Keratinocyte (primary cell): ENCODE data around the gene AGTPBP1. TPM values are rescaled to one million over a fixed set of nuclear protein-coding genes. Genes with fewer than 3 reads are reported as not detected.

Source experiments
- DNase-seq: peaks from one replicate; pipeline ENCODE4 v3.0.0-alpha.2; 2011; ENCODE audit warnings: low read depth, missing footprints, low spot score
- FAIRE-seq: peaks from 2 replicates; lab custom pipeline; 2011; peaks lifted over from hg19 to GRCh38; lab: Jason Lieb, UNC
- H2AFZ ChIP-seq: 2 replicates; pipeline ENCODE4 v1.6.0; 2012; ENCODE audit warnings: low read length, control low read depth, inconsistent platforms; ENCODE audit not compliant: control insufficient read depth
- H3K27ac ChIP-seq: 2 replicates; pipeline ENCODE4 v1.5.1; 2011; ENCODE audit warnings: low read length; ENCODE audit not compliant: control insufficient read depth, insufficient read depth
- H3K27me3 ChIP-seq: 3 replicates; pipeline ENCODE4 v1.6.0; 2011; ENCODE audit warnings: low read length; ENCODE audit not compliant: control insufficient read depth, insufficient read depth; ENCODE audit errors: extremely low read depth
- H3K36me3 ChIP-seq, 2 experiments: 2 replicates in 1 of 2; 3 replicates in 1 of 2; pipeline ENCODE4 v1.5.1; 2011; ENCODE audit warnings: low read length in 2 of 2, mild to moderate bottlenecking in 1 of 2; ENCODE audit not compliant: control insufficient read depth in 2 of 2, insufficient read depth in 2 of 2; ENCODE audit errors: extremely low read depth in 1 of 2
- H3K4me1 ChIP-seq: 3 replicates; pipeline ENCODE4 v1.5.1; 2011; ENCODE audit warnings: low read length; ENCODE audit not compliant: control insufficient read depth, insufficient read depth; ENCODE audit errors: extremely low read depth
- H3K4me2 ChIP-seq: 3 replicates; pipeline ENCODE4 v1.6.0; 2011; ENCODE audit warnings: low read depth, low read length; ENCODE audit not compliant: control insufficient read depth, insufficient read depth; ENCODE audit errors: extremely low read depth
- H3K4me3 ChIP-seq, 3 experiments: fragments of 200-600 bp in 1 of 3; sonication (generic) in 1 of 3; 2 replicates in 2 of 3; 3 replicates in 1 of 3; pipeline ENCODE4 v1.5.1; 2011 to 2016; ENCODE audit warnings: low read length in 3 of 3, mild to moderate bottlenecking in 3 of 3, control low read depth in 2 of 3, inconsistent platforms in 1 of 3, low read depth in 1 of 3, mixed read lengths in 1 of 3, mixed run types in 1 of 3, moderate library complexity in 1 of 3; ENCODE audit not compliant: control insufficient read depth in 2 of 3, insufficient read depth in 2 of 3; ENCODE audit errors: extremely low read depth in 1 of 3
- H3K79me2 ChIP-seq: 2 replicates; pipeline ENCODE4 v1.6.0; 2012; ENCODE audit warnings: low read length; ENCODE audit not compliant: control insufficient read depth, insufficient read depth
- H3K9ac ChIP-seq: 3 replicates; pipeline ENCODE4 v1.6.0; 2011; ENCODE audit warnings: low read length; ENCODE audit not compliant: control insufficient read depth, insufficient read depth; ENCODE audit errors: extremely low read depth
- H3K9me1 ChIP-seq: 3 replicates; pipeline ENCODE4 v1.6.0; 2011; ENCODE audit warnings: low read length; ENCODE audit not compliant: control insufficient read depth, insufficient read depth; ENCODE audit errors: extremely low read depth
- H3K9me3 ChIP-seq: 2 replicates; pipeline ENCODE4 v1.5.1; 2012; ENCODE audit warnings: low read depth, low read length; ENCODE audit not compliant: control insufficient read depth
- H4K20me1 ChIP-seq: 3 replicates; pipeline ENCODE4 v1.6.0; 2011; ENCODE audit warnings: low read length; ENCODE audit not compliant: control insufficient read depth, insufficient read depth; ENCODE audit errors: extremely low read depth
- CTCF ChIP-seq, 3 experiments: IDR thresholded peaks in 1 of 3; conservative IDR thresholded peaks in 1 of 3; optimal IDR thresholded peaks in 1 of 3; 2 replicates in 2 of 3; 3 replicates in 1 of 3; pipeline versions ENCODE3 to v1.5.1; 2011; ENCODE audit warnings: low read length in 3 of 3, mild to moderate bottlenecking in 3 of 3, moderate library complexity in 2 of 3, control low read depth in 1 of 3, inconsistent platforms in 1 of 3; ENCODE audit not compliant: insufficient read depth in 2 of 3; ENCODE audit errors: extremely low read depth in 1 of 3
- EZH2 ChIP-seq: IDR thresholded peaks from one replicate; pipeline ENCODE4 v1.6.1; 2012; ENCODE audit warnings: inconsistent platforms, mild to moderate bottlenecking, low read length, moderate library complexity
- dilution Hi-C: fragments of 300-500 bp; cut with MboI; formaldehyde crosslinking; loops from one replicate; pipeline ENCODE4 v1.7.0; 2020; ENCODE audit warnings: low sequenced_read_pairs; ENCODE audit not compliant: extremely low pct_ligation_motif_present
- polyA plus RNA-seq, 5 experiments: library from polyadenylated mRNA; depleted of rRNA in 3 of 5; stranded (reverse) in 3 of 5; stranded (forward) in 1 of 5; unstranded in 1 of 5; fragments of >200 nt; gene quantifications; 1 replicate in 1 of 5; 2 replicates in 3 of 5; 3 replicates in 1 of 5; pipeline versions ENCODE4 v1.2.1 to v1.2.3, GENCODE V29; 2011 to 2012; ENCODE audit warnings: missing spikeins in 2 of 5, low read depth in 1 of 5, low replicate concordance in 1 of 5

The AGTPBP1 gene
- polyA plus RNA-seq, 1 donor (not counting 4 experiments of a cell fraction or from before 2014, with no cell fraction given): 11.1 TPM

DNA sequence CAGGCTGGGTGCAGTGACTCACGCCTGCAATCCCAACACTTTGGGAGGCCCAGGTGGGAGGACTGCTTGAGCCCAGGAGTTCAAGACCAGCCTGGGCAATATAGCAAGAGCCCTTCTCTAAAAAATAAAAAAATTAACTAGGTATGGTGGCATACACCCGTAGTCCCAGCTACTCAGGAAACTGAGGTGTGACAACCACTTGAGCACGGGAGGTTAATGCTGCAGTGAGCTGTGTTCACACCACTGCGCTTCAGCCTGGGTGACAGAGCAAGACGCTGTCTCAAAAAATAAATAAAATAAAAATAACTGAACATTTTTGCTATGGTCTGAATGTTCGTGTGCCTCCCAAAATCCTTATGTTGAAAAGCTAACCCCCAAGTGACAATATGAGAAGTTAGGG, 24.5 kb downstream of the AGTPBP1 start:
- Histone ChIP-seq H3K79me2 (no peaks in the 10 kb centered on the region), H3K9ac (no peak overlapping the region), H3K36me3 (no peaks in the 10 kb centered on the region), H3K9me1 (no peaks in the 10 kb centered on the region), H3K27me3 (no peaks in the 10 kb centered on the region), H4K20me1 (no peaks in the 10 kb centered on the region), H3K9me3 (no peaks in the 10 kb centered on the region), H2AFZ (no peak overlapping the region), H3K4me3 (no peak overlapping the region), H3K27ac (no peak overlapping the region), H3K4me2 (no peak overlapping the region), H3K4me1 (no peaks in the 10 kb centered on the region)
- dilution Hi-C loops: no loop called here
- DNase-seq (no peak), FAIRE-seq (no peak)
- TF ChIP-seq CTCF (optimal IDR thresholded peaks at IDR 0.05 in 1 of 3, IDR thresholded peaks at IDR 0.05 in 1 of 3, conservative IDR thresholded peaks at IDR 0.05 in 1 of 3; ENCODE audit: extremely low read depth in 1 of 3, insufficient read depth in 2 of 3, low read length in 3 of 3): no peak
- TF ChIP-seq EZH2: no peak

DNA sequence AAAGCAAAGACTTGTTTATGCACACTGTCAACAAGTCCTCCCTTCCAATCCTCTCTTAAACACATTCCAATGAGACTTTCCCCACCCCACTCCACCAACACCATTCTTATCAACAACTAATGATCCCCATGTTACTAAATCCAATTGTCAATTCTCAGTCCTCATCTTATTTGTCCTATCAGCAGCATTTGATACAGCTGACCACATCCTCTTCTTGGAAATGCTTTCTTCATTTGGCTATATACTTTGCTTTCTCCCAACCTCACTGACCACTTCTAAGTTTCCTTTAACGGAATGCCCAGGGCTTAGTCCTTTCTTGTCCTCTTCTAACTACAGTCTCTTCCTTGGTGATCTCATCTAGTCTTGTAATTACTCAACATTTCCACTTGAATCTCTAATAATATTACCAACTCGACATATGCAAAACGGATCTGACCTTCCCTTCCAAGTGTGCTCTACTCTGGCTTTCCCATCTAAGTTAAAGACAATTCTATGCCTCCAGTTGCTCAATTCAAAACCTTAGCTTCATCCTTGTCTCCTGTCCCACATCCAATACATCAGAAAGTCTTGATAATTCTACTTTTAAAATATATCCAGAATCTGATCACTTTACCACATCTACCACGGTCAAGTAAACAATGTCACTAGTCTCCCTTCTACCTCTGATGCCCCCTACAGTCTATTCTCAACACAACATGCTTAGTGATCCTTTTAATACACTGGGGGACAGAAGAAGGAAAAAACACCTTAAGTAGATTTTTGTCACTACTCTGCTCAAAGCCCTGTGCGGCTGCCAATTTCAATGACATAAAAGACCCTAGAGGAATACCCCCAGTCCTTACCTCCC, 25.5 kb downstream of the AGTPBP1 start:
- no peak for DNase-seq
- no peak overlapping the region for H3K4me2 ChIP-seq
- H3K79me2 ChIP-seq: no peaks in the 10 kb centered on the region
- H3K27ac ChIP-seq: no peak overlapping the region
- H3K9me3 ChIP-seq: no peaks in the 10 kb centered on the region
- H4K20me1 ChIP-seq: no peaks in the 10 kb centered on the region
- TF ChIP-seq CTCF (optimal IDR thresholded peaks at IDR 0.05 in 1 of 3, IDR thresholded peaks at IDR 0.05 in 1 of 3, conservative IDR thresholded peaks at IDR 0.05 in 1 of 3; ENCODE audit: extremely low read depth in 1 of 3, insufficient read depth in 2 of 3, low read length in 3 of 3) (peak in 1 of 3 experiments; percentile 13), EZH2 (no peak)
- no peak overlapping the region for H2AFZ ChIP-seq
- no peaks in the 10 kb centered on the region for H3K9me1 ChIP-seq
- H3K36me3 ChIP-seq: no peaks in the 10 kb centered on the region
- no peak overlapping the region for H3K4me3 ChIP-seq
- FAIRE-seq: no peak
- no peaks in the 10 kb centered on the region for H3K4me1 ChIP-seq
- no peaks in the 10 kb centered on the region for H3K27me3 ChIP-seq
- dilution Hi-C loops: no loop called here
- no peak overlapping the region for H3K9ac ChIP-seq
